Loucy (cell line): ENCODE data around the gene VAT1.

Experiments
- EZH2phosphoT487 ChIP-seq: fragments of 200-600 bp; IDR thresholded peaks from 2 replicates; pipeline ENCODE4 v1.6.1; 2018; ENCODE audit warnings: antibody characterized with exemption, mild to moderate bottlenecking, moderate library complexity, borderline replicate concordance
- TF ChIP-seq, protein P1 (sequence below): fragments of 200-600 bp; sonication (generic); conservative IDR thresholded peaks from 2 replicates; pipeline ENCODE4 v1.5.1; 2014; ENCODE audit warnings: mild to moderate bottlenecking, antibody characterized with exemption, low read length

DNA sequence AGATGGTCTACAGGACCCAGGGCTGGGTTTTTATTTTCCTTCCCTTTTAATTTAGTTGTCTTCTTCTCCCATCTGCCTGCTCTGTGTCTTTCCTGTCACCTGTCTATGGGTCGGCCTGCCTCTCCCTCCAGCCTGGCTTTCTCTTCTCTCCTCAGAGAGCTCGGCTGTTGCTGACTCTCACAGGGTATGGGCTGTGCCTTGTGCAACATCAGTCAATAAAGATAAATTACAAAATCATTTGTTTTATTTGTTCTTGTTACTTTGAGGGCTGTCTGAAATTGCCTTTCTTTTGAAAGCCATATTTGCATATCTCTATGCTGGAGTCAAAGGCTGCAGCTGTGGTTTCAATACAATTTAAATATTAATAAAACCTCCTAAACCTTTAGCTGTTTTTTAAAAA lies 18.5 kb upstream of the VAT1 start:
- TF ChIP-seq, protein P1, sequence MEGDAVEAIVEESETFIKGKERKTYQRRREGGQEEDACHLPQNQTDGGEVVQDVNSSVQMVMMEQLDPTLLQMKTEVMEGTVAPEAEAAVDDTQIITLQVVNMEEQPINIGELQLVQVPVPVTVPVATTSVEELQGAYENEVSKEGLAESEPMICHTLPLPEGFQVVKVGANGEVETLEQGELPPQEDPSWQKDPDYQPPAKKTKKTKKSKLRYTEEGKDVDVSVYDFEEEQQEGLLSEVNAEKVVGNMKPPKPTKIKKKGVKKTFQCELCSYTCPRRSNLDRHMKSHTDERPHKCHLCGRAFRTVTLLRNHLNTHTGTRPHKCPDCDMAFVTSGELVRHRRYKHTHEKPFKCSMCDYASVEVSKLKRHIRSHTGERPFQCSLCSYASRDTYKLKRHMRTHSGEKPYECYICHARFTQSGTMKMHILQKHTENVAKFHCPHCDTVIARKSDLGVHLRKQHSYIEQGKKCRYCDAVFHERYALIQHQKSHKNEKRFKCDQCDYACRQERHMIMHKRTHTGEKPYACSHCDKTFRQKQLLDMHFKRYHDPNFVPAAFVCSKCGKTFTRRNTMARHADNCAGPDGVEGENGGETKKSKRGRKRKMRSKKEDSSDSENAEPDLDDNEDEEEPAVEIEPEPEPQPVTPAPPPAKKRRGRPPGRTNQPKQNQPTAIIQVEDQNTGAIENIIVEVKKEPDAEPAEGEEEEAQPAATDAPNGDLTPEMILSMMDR = no peak
- no peak for TF ChIP-seq EZH2phosphoT487
